Heart left ventricle (tissue), 16 donors: ENCODE measurements around the gene NINJ1. TPM values are rescaled to one million over a fixed set of nuclear protein-coding genes. Genes with fewer than 3 reads are reported as not detected.

ENCODE experiments used
- ATAC-seq, 4 donors: fragments of 200-7000 bp; cut with Tn5 transposase; one replicate each; pipeline ENCODE4 v1.9.1; 2020 to 2022; ENCODE audit warnings: moderate library complexity in 4 of 4, mild to moderate bottlenecking in 3 of 4, moderate number of reproducible peaks in 1 of 4
- DNase-seq, 5 donors: peaks; one replicate each; pipeline ENCODE4 v3.0.0-alpha.2; 2020
- H3K27ac ChIP-seq, 12 donors: fragments of 200-600 bp; sonication (generic) in 4 of 12; one replicate each; pipeline versions ENCODE4 v1.5.0 to v1.8.0; 2016 to 2022; ENCODE audit warnings: mild to moderate bottlenecking in 2 of 12
- H3K27me3 ChIP-seq, 9 donors: fragments of 200-600 bp; sonication (generic) in 2 of 9; one replicate each; pipeline versions ENCODE4 v1.5.1 to v1.8.0; 2016 to 2022; ENCODE audit warnings: mild to moderate bottlenecking in 3 of 9
- H3K36me3 ChIP-seq, 9 donors: fragments of 200-600 bp; sonication (generic) in 2 of 9; one replicate each; pipeline versions ENCODE4 v1.5.0 to v1.8.0; 2018 to 2022; ENCODE audit warnings: mild to moderate bottlenecking in 2 of 9
- H3K4me1 ChIP-seq, 12 donors: fragments of 200-600 bp; sonication (generic) in 4 of 12; one replicate each; pipeline versions ENCODE4 v1.5.0 to v1.8.0; 2016 to 2022; ENCODE audit warnings: mild to moderate bottlenecking in 3 of 12
- H3K4me3 ChIP-seq, 12 donors: fragments of 200-600 bp; sonication (generic) in 4 of 12; one replicate each; pipeline versions ENCODE4 v1.5.0 to v1.8.0; 2017 to 2022; ENCODE audit warnings: mild to moderate bottlenecking in 9 of 12, moderate library complexity in 4 of 12
- H3K9me3 ChIP-seq, 12 donors: fragments of 200-600 bp; sonication (generic) in 4 of 12; one replicate each; pipeline versions ENCODE4 v1.5.0 to v1.8.0; 2016 to 2022; ENCODE audit warnings: mild to moderate bottlenecking in 1 of 12
- CTCF ChIP-seq, 12 donors: fragments of 200-600 bp; sonication (generic) in 4 of 12; IDR thresholded peaks; one replicate each; pipeline versions ENCODE4 v1.5.0 to v1.8.0; 2018 to 2022; ENCODE audit warnings: antibody characterized with exemption in 12 of 12, mild to moderate bottlenecking in 5 of 12
- POLR2A ChIP-seq, 2 donors: fragments of 450-650 bp; IDR thresholded peaks; one replicate each; pipeline ENCODE4 v1.6.1; 2017; ENCODE audit warnings: antibody characterized with exemption in 2 of 2, mild to moderate bottlenecking in 2 of 2, moderate library complexity in 2 of 2
- WGBS, 4 donors: extraction: QIAGEN DNeasy Blood & Tissue Kit in 2 of 4; methylation state at CpG; one replicate each; pipeline versions ENCODE4 v1.1.5 to v1.1.7; 2013 to 2018; 5-methylcytosine and 5-hydroxymethylcytosine counted together
- intact Hi-C, 10 donors: fragments of 100-400 bp; cut with DNase I; formaldehyde crosslinking; loops; one replicate each; pipeline versions ENCODE4 v1.11.1 to v1.14.2; 2022
- polyA plus RNA-seq, 2 donors: library from polyadenylated mRNA; stranded (reverse); fragments of 200-250 nt; gene quantifications; one replicate each; pipeline ENCODE4 v1.2.3, GENCODE V29; 2013
- total RNA-seq, 9 donors: library from RNA; depleted of rRNA in 2 of 9; stranded (reverse); fragments of >200 nt in 2 of 9; fragmentation: NEBNext Ultra II Directional in 3 of 9; extraction: Animal tissue kit (Norgen Biotek cat#: 25700) in 3 of 9; gene quantifications; one replicate each; pipeline versions ENCODE4 v1.1.0 to v1.2.4, GENCODE V29; 2016 to 2023
- donor health status: ischemic (EF 13 %, LVEDD 7.1; RV severe dilation, severe dysfunction).
- donor health status: healthy with polysubstance abuse.
- donor health status: DM: no; HTN: yes; CAD: no.
- donor health status: DM: no; HTN: no; CAD: no.
- donor health status: ischemic (EF 25% LVEDD 6.9; RV normal size, moderate dysfunction).
- donor health status: ischemic (EF 25% LVEDD 5.7; RV mildly dilated, moderate dysfunction).
- donor health status: healthy.
- donor health status: DM: yes; HTN: yes; CAD: no.
- donor health status: ischemic (EF 35%, LVEDD 5.7; RV mildly dilated, moderate dysfunction).
- donor health status: nonischemic (EF 11% LVEDD 7.7; RV severe dilation, severe dysfunction).
- donor health status: DM: yes; HTN: yes; CAD: no.
- donor health status: PGD.
- donor health status: ischemic (EF 29% LVEDD 5.4; RV normal size, mild dysfunction).
- donor health status: nonischemic (EF 23%, LVEDD 6.1; RV moderate dilation, normal function).

Gene NINJ1
- total and polyA plus RNA-seq, 11 donors, result 42.2 to 96.1 (median 52.9) TPM

- Histone ChIP-seq H3K27me3 (no peaks in the 10 kb centered on the region), H3K4me3 (no peak overlapping the region), H3K4me1 (peaks cover 0 to 73% (median 7%) of the 10 kb centered on the region in 12 donors), H3K27ac (peak overlapping the region in 2 of 12 donors; percentile 22 to 67), H3K36me3 (peaks cover 0 to 55% (median 26%) of the 10 kb centered on the region in 9 donors), H3K9me3 (no peaks in the 10 kb centered on the region)
- 82 to 96% (median 84%) methylated on average over 13 to 15 of the region's 15 CpGs for WGBS, 4 donors
- ATAC-seq, result no peak
- no peak for TF ChIP-seq CTCF (IDR thresholded peaks at IDR 0.05)
- TF ChIP-seq POLR2A (IDR thresholded peaks at IDR 0.05), result no peak
- peak in 4 of 5 donors; percentile 17 to 66 (median 30) for DNase-seq
- intact Hi-C loops, result loop anchor here in 2 of 10 donors (5.0 kb wide), 2 partner anchors 190 to 195 kb away; no protein-coding TSS in a partner anchor
Observed at GRCh38 chr9:93112116-93112863, 21.8 kb downstream of the NINJ1 start.

- Histone ChIP-seq H3K4me1 (peaks cover 0 to 73% (median 5%) of the 10 kb centered on the region in 12 donors), H3K27me3 (no peaks in the 10 kb centered on the region), H3K4me3 (no peak overlapping the region), H3K27ac (peak overlapping the region in 2 of 12 donors; percentile 22 to 67), H3K9me3 (no peaks in the 10 kb centered on the region), H3K36me3 (peaks cover 0 to 55% (median 26%) of the 10 kb centered on the region in 9 donors)
- DNase-seq (peak in 4 of 5 donors; percentile 6 to 63 (median 36)), ATAC-seq (no peak)
- TF ChIP-seq CTCF (IDR thresholded peaks at IDR 0.05) (no peak), POLR2A (IDR thresholded peaks at IDR 0.05) (no peak)
- intact Hi-C loops, result loop anchor here in 2 of 10 donors (5.0 kb wide), 2 partner anchors 191 to 196 kb away; no protein-coding TSS in a partner anchor
- 89 to 92% (median 91%) methylated on average over 14 to 18 of the region's 18 CpGs for WGBS, 4 donors
Observed at GRCh38 chr9:93111371-93112115, 22.5 kb downstream of the NINJ1 start.

GRCh38 chr9:93111001-93111370 is 23.1 kb downstream of the NINJ1 start:
- 90 to 94% (median 91%) methylated on average over 10 to 11 of the region's 11 CpGs for WGBS, 4 donors
- no peaks in the 10 kb centered on the region for H3K27me3 ChIP-seq
- intact Hi-C loops, result loop anchor here in 2 of 10 donors (5.0 kb wide), 2 partner anchors 191 to 196 kb away; no protein-coding TSS in a partner anchor
- no peak overlapping the region for H3K4me3 ChIP-seq
- ATAC-seq (no peak), DNase-seq (peak in 1 of 5 donors; percentile 17)
- no peaks in the 10 kb centered on the region for H3K9me3 ChIP-seq
- peak overlapping the region in 1 of 12 donors; percentile 67 for H3K27ac ChIP-seq
- no peak for TF ChIP-seq CTCF (IDR thresholded peaks at IDR 0.05)
- TF ChIP-seq POLR2A (IDR thresholded peaks at IDR 0.05), result no peak
- peaks cover 0 to 71% (median under 1%) of the 10 kb centered on the region in 12 donors for H3K4me1 ChIP-seq
- H3K36me3 ChIP-seq, result peaks cover 0 to 55% (median 26%) of the 10 kb centered on the region in 9 donors
